HG02840 (cell line): Measurements from ENCODE around the gene PLPP1.
A peak's percentile ranks its signal among the peaks of the same experiment; 100 is the strongest.

ENCODE experiments used
- ATAC-seq: cut with Tn5 transposase; IDR thresholded peaks from one replicate; pipeline ENCODE4 v1.9.1; 2021; ENCODE audit warnings: mild to moderate bottlenecking, moderate library complexity, moderate number of reproducible peaks; ENCODE audit not compliant: unreplicated experiment, low FRiP score

Gene PLPP1

GRCh38 chr5:55454282-55454681 is 80.5 kb downstream of the PLPP1 start:
- no peak for ATAC-seq

GRCh38 chr5:55453211-55453610 is 81.6 kb downstream of the PLPP1 start:
- no peak for ATAC-seq

- ATAC-seq: no peak
Observed at GRCh38 chr5:55451976-55452375, 82.8 kb downstream of the PLPP1 start.

GRCh38 chr5:55450050-55450765 is 84.6 kb downstream of the PLPP1 start:
- no peak for ATAC-seq

GRCh38 chr5:55446640-55447351 is 88.0 kb downstream of the PLPP1 start:
- ATAC-seq: no peak

GRCh38 chr5:55445791-55446190 is 89.0 kb downstream of the PLPP1 start:
- ATAC-seq: no peak

GRCh38 chr5:55441954-55442353 is 92.8 kb downstream of the PLPP1 start:
- no peak for ATAC-seq

- no peak for ATAC-seq
Observed at GRCh38 chr5:55441107-55441771, 93.5 kb downstream of the PLPP1 start.

GRCh38 chr5:55440188-55440646 is 94.5 kb downstream of the PLPP1 start:
- ATAC-seq: no peak

- ATAC-seq: no peak
Observed at GRCh38 chr5:55438998-55439397, 95.8 kb downstream of the PLPP1 start.

GRCh38 chr5:55437859-55438206 is 96.9 kb downstream of the PLPP1 start:
- no peak for ATAC-seq

- no peak for ATAC-seq
Observed at GRCh38 chr5:55437452-55437851, 97.3 kb downstream of the PLPP1 start.

GRCh38 chr5:55432549-55432948 is 102.2 kb downstream of the PLPP1 start:
- no peak for ATAC-seq

- ATAC-seq: no peak
Observed at GRCh38 chr5:55429613-55430253, 105.0 kb downstream of the PLPP1 start.

GRCh38 chr5:55429221-55429612 is 105.5 kb downstream of the PLPP1 start:
- ATAC-seq: no peak

GRCh38 chr5:55427157-55427556 is 107.6 kb downstream of the PLPP1 start:
- no peak for ATAC-seq

GRCh38 chr5:55426455-55426854 is 108.3 kb downstream of the PLPP1 start:
- no peak for ATAC-seq

GRCh38 chr5:55421074-55421529 is 113.7 kb downstream of the PLPP1 start:
- peak; percentile 93 for ATAC-seq

GRCh38 chr5:55418994-55419968 is 115.5 kb downstream of the PLPP1 start:
- ATAC-seq: no peak

- ATAC-seq: no peak
Observed at GRCh38 chr5:55416306-55416705, 118.5 kb downstream of the PLPP1 start.
